GM19467 (cell line): ENCODE data around the gene SEC16A.

Source experiments
- ATAC-seq: cut with Tn5 transposase; IDR thresholded peaks from one replicate; pipeline ENCODE4 v1.9.1; 2021; ENCODE audit warnings: mild to moderate bottlenecking, moderate library complexity; ENCODE audit not compliant: unreplicated experiment

SEC16A gene

DNA sequence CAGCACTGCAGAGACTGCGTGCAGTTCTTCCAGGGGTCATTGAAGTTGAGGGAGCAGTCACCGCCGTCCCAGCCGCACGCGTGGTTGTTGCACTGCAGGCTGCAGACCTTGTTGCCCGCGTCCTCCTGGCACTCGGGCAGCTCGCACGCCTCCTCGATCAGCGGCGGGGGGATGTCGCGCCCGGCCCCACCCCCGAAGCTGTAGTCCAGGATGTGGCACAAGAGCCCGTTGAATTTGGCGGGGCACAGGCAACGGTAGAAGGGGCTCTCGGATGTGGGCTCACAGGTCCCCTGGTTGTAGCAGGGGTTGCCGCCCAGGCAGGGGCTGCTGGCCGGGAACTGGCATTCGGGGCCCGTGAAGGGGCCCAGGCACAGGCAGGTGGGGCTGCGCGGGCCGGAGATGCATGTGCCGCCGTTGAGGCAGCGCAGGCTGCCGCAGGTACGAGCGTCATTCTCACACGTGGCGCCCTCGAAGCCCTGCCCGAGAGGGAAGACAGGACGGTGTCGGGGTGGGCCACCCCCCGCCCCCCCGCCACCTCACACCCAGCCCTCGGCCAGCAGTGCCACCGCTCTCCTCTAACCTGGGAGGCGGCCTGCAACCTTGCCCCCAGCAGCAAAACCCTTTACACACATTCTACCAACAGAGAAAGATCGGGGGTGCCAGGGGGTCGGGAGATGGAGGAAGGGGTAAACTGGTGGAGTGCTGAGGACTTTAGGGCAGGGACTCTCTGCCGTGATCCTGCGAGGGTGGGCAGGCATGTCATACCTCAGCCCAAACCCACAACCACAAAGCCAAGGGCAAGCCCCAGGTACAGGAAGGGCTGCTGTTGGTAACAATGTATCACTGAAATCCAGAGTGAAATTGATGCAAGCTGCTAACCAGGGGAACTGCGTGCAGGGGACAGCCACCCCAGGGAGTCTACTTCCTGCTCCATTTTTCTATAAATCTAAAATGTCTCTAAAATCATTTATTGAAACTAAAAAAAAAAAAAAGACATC, 22.9 kb upstream of the SEC16A start:
- ATAC-seq, result no peak

DNA sequence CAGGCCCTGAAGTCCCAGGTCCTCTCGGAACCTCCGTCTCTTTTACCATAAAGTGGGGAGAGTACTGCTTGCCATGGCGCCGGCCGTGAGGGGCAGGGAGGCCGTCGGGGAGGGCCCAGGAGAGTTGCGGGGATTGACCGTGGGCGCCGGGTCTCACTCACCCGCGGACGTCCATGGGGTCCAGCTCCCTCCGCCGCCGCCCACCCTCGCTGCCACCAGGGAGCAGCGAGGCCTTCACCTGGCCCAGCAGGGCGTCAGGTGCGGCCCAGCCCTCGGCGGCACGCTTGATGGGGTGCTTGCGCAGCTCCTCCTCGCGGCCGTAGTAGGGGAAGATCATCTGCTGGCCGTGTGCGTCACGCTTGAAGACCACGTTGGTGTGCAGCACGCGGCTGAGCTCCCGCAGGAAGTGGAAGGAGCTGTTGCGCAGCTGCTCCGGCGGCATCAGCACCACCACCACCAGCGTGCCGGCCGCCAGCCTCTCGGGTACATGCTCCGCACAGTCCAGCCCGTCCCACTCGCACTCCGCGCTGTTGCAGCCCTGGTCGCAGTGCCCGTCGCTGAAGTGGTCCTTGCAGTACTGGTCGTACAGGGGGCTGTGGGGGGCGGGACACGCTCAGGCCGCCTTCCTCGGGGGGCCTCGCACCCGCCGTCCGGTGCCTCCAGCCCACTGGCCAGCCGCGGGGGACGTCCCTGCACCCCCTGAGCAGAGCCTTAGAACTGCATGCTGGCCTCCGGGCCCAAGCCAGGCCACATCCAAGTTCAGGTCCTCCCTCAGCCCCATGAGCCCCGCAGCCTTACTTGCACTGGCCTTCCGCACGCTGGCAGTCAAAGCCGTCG, 21.9 kb upstream of the SEC16A start:
- no peak for ATAC-seq

DNA sequence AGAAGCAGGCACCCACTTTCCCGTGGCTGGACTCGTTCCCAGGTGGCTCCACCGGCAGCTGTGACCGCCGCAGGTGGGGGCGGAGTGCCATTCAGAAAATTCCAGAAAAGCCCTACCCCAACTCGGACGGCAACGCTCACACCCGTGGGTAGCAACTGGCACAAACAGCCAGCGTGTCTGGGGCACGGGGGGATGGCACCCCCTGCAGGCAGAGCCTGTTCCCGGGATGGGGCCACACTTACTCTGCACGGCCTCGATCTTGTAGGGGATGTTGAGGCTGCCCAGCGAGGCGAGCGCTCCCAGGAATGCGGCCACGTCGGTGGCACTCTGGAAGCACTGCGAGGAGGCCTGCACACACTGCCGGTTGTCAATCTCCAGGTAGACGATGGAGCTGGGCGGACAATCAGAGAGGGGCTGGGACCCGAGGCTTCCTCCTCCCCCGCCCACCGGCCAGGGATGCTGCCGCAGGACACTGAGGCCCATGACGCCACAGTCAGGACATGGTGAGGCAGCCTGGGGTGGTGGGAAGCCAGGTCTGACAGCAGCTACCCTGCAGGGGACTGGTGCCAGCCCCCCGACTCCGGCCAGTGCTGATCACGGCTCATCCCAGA, 20.2 kb upstream of the SEC16A start:
- ATAC-seq, result no peak

DNA sequence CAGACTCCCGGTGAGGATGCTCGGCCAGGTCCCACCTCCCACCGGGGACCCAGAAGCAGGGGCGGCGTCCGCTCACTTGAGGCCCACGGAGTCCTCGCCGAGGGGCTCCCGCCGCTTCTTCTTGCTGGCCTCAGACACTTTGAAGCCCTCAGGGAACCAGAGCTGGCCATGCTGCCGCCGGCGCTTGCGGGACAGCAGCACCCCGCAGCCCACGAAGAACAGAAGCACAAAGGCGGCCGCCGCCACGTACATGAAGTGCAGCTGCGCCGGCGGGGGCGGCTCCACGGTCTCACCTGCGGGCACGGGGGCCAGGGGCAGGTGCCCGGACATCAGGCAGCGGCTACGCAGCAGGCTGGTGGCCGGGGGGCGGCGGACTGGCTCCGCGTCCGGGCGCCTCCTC, 19.4 kb upstream of the SEC16A start:
- ATAC-seq, result no peak

DNA sequence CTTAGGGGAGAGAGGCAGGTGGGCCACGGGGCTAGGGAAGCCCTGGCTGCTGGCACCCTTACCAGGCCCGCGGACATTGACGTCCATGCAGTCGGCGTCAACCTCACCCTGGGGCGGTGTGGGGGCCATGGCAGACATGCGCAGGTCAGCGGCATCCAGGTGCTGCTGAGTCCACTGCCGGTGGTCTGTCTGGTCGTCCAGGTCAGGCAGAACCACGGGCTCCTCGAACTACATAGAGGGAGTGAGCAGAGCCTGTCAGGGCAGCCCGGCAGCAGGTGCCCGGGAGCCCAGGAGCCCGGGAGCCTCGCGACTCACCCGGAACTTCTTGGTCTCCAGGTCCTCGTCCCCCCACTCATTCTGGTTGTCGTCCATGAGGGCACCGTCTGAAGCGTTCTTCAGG, 18.8 kb upstream of the SEC16A start:
- ATAC-seq, result no peak

DNA sequence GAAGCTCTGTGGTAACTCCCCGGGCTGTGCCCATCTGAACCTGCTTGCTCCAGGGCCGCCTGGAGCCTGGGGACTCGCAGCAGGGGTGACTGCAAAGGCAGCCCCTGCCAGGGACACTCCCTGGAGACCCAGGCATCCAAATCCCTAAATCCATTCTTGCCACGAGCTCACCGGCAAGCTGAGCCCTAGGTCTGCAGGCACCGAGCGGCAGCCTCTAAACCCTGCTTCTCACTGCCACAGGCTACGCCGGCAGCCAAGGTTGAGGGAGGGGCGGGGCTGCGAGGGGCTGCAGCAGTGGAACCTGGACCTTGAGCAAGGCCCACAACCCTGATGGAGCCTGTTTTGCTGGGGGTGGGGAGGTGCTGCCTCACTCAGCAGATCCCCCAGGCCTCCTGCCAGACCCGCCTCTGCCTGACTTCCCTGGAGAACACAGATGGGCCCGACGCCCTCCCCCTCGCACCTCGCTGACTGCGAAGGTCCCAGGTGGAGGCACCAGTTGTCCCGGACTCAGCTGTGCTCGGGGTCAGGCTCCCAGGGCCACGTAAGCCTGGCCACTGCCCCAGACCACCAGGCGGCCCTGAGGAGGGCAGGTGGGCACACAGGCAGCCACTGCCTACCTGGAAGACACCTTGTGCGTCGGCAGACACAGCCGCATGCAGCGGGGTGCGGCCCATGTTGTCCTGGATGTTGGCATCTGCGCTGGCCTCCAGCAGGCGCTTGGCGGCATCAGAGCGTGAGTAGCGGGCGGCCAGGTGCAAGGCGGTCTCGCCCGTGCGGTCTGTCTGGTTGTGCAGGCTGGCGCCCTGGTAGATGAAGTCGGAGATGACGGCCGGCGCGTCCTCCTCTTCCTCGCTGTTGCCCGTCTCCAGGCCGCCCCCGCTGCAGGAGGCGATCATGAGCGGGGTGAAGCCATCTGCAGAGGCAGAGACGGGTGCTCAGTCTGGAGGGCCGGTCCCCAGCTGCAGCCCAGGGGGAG, 17.4 kb upstream of the SEC16A start:
- no peak for ATAC-seq

DNA sequence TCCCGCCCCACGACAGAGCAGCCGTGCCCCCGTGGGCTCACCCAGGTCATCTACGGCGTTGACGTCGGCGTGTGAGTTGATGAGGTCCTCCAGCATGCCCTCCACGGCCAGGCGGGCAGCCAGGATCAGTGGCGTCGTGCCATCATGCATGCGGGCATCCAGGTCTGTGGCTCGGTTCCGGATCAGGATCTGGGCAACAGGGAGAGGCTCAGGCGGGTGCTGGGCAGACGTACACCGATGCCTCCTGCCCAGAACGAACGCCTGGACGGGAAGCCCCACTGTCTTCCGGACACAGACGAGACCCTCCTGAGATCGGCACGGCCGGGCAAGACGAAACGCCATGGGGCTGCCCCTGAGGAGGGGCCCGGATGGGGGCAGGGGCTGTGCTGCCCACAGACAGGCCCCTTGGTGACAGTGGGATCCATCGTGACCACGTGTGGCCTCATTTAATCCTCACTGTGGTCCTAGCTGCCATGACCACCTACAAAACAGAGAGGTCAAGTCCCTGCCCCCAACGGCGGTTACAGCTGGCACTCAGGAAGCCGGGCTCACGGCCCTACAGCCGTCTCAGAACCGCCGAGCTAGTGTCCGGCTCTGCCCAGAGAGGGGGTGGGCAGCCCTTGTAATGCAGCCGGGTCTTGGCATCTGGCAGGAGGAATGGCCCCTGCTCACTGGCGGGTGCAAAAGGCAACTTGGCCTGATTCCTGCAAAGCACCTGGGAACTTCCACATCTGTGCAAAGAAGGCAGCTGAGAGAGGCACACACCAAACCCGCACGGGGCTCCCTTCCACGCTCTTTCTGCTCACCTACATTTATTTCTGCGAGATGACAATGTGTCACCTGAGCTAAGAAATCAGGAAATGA, 16.5 kb upstream of the SEC16A start:
- no peak for ATAC-seq

DNA sequence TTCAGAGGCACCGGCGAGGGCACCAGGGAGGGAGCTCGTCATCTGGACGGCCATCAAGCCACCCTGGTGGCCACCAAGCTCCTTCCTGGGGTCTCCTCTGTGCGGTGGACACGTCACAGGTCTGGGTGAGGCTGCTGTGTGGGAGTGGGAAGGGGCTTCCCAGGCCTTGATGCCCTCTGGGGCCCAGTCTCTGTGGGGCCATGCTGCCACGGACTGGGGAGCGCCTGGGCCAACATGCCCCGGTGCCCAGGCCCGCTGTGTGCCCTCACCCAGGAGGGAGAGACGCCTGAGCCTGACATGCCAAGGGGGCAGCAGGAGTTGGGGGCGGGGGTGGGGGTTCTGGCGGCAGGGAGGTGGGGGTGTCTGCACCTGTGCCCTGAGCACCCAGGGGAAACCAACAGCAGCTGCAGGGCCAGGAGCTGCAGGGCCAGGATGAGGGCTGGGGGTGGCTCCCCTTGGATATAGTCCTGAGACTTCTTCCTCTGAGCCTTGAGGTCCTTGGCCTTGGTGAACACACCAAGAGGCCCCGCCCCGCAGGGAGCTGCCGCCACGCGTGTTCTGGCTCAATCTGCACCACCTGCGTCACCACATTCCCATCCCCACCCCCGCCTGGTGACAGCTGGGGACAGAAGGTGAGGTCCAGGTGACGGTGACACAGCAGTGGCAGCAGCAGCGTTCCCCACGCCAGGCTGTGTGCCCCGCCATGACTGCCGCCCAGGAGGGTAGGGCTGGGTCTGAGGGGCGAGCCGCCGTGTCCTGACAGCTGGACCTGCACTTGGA, 15.3 kb upstream of the SEC16A start:
- no peak for ATAC-seq

DNA sequence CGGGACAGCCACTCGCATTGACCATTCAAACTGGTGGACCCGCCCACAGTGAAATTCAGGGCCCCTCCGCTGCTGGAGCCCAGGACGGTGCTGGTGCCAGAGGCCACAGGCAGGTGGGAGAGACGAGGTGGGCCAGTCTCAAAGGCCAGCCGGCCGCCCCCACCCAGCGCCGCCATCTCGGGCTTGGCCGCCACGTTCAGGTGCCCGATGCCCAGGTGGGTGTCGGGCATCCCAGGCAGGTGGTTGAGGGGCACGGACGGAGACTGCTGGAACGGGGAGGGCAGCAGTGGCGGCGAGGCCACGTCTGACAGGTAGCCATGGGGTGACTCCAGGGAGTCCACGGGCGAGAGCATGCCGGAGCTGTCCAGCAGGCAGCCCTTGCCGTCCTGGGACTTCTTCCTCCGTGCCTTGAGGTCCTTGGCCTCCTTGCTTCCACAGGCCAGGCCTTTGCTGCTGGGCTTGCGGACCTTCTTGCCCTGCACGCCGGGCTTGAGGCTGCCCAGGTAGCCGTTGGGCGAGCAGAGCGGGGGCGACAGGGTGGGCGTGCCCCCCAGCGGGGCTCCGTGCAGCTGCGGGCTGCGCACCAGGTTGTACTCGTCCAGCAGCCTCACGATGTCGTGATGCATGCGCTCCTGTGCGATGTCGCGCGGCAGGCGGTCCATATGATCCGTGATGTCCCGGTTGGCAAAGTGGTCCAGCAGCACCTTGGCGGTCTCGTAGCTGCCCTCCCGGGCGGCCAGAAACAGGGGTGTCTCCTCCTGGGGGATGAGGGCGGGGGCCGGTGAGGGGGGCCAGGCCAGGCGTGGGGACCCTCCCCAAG, 14.2 kb upstream of the SEC16A start:
- no peak for ATAC-seq

DNA sequence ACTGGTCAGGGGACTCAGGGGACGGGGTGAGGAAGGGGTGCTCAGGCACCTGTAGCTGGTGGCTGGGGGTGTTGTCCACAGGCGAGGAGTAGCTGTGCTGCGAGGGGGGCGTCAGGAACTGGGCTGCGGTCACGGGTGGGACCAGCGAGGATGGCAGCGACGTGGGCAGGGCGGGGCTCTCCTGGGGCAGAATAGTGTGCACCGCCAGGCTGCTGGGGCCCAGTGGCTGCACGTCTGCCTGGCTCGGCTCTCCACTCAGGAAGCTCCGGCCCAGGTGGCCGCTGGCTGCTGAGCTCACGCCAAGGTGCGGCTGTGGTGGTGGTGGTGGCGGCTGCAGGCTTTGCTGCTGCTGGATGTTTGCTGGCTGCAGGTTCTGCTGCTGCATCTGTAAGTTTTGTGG, 13.3 kb upstream of the SEC16A start:
- no peak for ATAC-seq

DNA sequence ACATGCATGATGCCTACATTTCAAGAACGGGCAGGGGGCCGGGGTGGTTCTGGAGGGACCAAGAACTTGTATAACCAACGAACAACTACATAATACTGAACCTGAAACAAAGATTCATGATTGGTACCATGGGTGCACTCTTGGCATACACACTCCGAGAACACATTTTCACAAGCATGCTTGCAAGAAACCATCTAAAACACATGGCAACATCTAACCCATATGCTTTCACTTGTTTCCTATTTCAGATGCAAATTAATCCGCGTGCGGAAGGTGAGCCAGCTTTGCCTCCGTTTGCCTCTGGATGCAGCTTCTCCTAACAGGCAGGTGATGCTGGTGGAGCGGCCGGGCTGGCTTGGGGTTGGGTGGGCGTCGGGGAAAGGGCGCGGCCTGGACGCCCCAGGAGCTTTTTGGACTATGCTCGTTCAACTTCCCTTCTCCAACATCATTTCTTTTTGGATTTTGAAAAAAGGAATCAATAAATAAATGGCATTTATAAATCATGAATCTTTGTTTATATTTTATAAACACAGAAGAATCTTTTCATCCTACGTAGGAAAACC, 12.5 kb upstream of the SEC16A start:
- ATAC-seq, result no peak

DNA sequence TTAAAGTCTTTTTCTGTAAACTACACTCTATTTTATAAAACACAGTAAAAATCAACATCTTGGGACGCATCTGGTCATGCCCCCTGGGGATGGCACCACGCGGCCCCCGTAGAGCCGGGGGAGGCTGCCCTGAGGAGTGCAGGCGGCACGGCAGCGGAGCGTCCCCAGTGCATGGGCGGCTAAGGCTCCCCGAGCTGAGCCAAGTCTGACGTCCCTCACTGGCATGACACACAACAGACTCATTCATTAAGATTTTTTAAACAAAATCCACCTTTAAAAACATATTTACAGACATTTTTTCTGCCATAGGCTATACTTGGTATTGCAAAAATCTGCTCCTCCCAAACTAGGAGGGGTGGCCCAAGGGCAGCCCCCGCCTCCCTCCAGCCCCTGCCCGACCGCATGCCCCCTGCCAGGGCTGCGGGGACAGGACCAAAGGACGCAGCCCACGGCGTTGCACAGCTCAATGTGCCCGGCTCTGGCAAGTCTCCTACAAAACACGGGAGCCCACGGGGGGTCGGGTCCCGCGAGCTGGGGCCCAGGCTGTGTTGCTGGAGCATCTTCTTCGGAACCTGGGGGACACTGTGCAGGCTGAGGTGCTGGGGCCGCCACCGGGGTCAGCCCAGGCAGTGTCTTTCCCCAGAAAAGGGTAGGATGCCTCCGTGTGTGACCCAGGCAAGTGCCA, 11.8 kb upstream of the SEC16A start:
- ATAC-seq, result no peak

DNA sequence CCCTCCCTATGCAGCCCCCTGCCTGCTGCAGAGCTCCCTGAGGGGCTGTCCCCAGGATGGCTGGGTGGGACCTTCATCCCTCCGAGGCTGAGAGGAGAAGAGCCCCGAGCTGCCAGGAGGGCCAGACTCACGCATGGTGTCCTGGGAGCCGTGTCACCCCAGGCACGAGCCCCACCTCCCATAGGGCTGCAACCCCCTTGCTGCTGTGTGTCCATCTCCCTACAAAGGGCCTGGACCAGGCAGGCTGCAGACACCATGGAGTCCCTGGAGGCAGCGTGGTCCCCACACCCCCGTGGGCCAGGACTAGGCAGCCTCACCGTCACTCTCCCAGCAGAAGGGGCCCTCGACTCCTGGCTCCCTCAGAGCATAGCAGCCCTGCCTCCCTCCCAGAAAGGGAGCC, 11.2 kb upstream of the SEC16A start:
- no peak for ATAC-seq

DNA sequence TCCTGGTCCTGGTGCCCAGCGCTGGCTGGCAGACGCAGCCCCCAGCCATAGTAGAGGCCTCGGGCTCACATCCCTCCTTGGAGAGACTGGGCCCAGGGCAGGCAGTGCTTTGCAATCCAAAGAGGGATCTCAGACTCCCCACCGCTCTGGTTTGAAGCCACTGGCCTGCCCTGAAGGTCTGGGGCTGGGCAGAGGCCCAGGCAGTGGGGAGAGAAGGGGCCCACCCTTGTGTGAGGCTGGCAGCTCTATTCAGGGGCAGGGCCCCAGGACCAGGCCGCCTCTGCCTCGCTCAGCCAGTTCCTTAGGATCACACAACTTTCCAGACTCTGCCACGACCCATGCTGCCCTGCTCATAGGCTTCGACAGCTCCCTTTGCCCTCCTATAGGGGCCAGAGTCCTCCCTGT, 10.7 kb upstream of the SEC16A start:
- ATAC-seq, result no peak

DNA sequence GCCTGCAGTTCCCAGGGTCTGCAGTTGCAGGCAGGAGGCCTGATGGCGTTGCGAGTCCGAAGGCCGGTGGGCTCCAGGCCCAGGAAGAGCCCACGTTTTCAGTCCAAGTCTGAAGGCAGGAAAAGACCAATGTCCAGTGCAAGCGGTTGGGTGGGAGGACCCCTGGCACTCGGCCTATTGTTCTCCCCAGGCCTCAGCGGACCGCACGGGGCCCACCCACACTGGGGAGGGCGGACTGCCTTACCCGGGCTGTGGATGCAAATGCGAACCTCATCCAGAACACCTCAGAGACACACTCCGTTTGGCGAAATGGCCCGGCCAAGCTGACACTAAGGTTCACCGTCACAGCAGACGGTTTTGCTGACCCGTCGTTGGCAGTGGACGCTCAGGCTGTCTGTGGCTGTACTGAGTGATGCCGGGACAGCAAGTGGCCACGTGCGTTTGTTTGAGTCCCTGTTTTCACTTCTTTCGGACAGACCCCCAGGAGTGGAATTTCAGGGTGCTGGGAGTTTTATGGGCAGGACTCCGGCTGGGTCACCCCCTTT, 10.2 kb upstream of the SEC16A start:
- ATAC-seq, result no peak

DNA sequence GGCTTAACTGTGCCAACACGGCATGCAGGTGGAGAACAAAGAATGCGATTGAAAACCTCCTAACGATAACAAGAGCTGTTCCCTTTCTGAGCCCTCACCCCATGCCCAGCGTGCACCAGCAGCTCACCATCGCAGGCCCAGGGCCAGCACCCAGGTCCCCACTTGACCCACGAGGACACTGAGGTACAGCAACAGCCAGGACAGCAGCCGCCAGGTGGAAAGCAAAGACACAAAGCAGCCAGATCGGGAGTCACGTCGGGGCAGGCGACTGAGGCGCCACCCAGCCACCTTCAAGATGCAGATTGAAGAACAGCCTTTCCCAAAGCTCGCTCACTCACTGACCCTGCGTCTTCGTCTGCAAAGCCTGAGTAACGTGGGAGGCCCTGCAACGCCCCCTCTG, 6.9 kb upstream of the SEC16A start:
- no peak for ATAC-seq
